ENCODE results near the gene HSD11B2.

The HSD11B2 gene

GRCh38 chr16:67430977-67431774 lies at the start of gene HSD11B2:
HSD11B2 (plus strand) TSS chr16:67431121; CDS start chr16:67431249, 128 bp downstream.
- no peaks in the 10 kb centered on the region for H4K20me1 ChIP-seq (ENCODE audit: insufficient read depth, low read length)
- no peak within 1 kb of the TSS for H2AFZ ChIP-seq (ENCODE audit: low read length)
- H3K9me2 ChIP-seq (ENCODE audit: low read depth, low read length) = no peaks in the 10 kb centered on the region
- peaks cover 8% of the 10 kb centered on the region; the same call in 1 of the 2 replicates for H3K27me3 ChIP-seq (ENCODE audit: insufficient read depth, low read length)
- H3K4me2 ChIP-seq (ENCODE audit: low read length) = peak within 1 kb of the TSS; percentile 76
- no peaks in the 10 kb centered on the region for H3K9me3 ChIP-seq (ENCODE audit: low read length)
- no peaks in the 10 kb centered on the region for H3F3A ChIP-seq (ENCODE audit: insufficient read depth, low read length)
- peak within 1 kb of the TSS; percentile 56 for H3K4me3 ChIP-seq (ENCODE audit: low read depth, low read length, poor library complexity, severe bottlenecking)
- no peaks in the 10 kb centered on the region for H3K79me2 ChIP-seq (ENCODE audit: insufficient read depth, low read length)
- H3K9ac ChIP-seq (ENCODE audit: low read length) = no peak within 1 kb of the TSS
- peaks cover 5% of the 10 kb centered on the region for H3K4me1 ChIP-seq (ENCODE audit: insufficient read depth, low read length, severe bottlenecking)
- TF ChIP-seq EZH2 (IDR thresholded peaks at IDR 0.05; ENCODE audit: borderline replicate concordance, low read length) = no peak
- H3K36me3 ChIP-seq (ENCODE audit: insufficient read depth, low read length) = peaks cover 8% of the 10 kb centered on the region; the same call in 1 of the 2 replicates
- no peak within 1 kb of the TSS for H3K27ac ChIP-seq (ENCODE audit: low read depth, low read length, poor library complexity, severe bottlenecking)

GRCh38 chr16:67383284-67383683 lies 47.6 kb upstream of the HSD11B2 start:
- no peaks in the 10 kb centered on the region for H3K9me2 ChIP-seq (ENCODE audit: low read depth, low read length)
- no peaks in the 10 kb centered on the region for H3K27me3 ChIP-seq (ENCODE audit: insufficient read depth, low read length)
- H2AFZ ChIP-seq (ENCODE audit: low read length) = no peak overlapping the region
- H3K4me3 ChIP-seq (ENCODE audit: low read depth, low read length, poor library complexity, severe bottlenecking) = no peak overlapping the region
- no peaks in the 10 kb centered on the region for H4K20me1 ChIP-seq (ENCODE audit: insufficient read depth, low read length)
- H3K9me3 ChIP-seq (ENCODE audit: low read length) = no peaks in the 10 kb centered on the region
- TF ChIP-seq EZH2 (IDR thresholded peaks at IDR 0.05; ENCODE audit: borderline replicate concordance, low read length) = no peak
- TF ChIP-seq CTCF (IDR thresholded peaks at IDR 0.05; ENCODE audit: low read length) = no peak
- H3K4me2 ChIP-seq (ENCODE audit: low read length) = no peak overlapping the region
- no peaks in the 10 kb centered on the region for H3K36me3 ChIP-seq (ENCODE audit: insufficient read depth, low read length)
- H3K4me1 ChIP-seq (ENCODE audit: insufficient read depth, low read length, severe bottlenecking) = no peaks in the 10 kb centered on the region
- no peak overlapping the region for H3K27ac ChIP-seq (ENCODE audit: low read depth, low read length, poor library complexity, severe bottlenecking)
- no peaks in the 10 kb centered on the region for H3F3A ChIP-seq (ENCODE audit: insufficient read depth, low read length)
- no peak overlapping the region for H3K9ac ChIP-seq (ENCODE audit: low read length)
- no peaks in the 10 kb centered on the region for H3K79me2 ChIP-seq (ENCODE audit: insufficient read depth, low read length)

- Histone ChIP-seq H3K79me2 (ENCODE audit: insufficient read depth, low read length) (no peaks in the 10 kb centered on the region), H4K20me1 (ENCODE audit: insufficient read depth, low read length) (no peaks in the 10 kb centered on the region), H3K4me2 (ENCODE audit: low read length) (no peak overlapping the region), H3K9ac (ENCODE audit: low read length) (no peak overlapping the region), H3K36me3 (ENCODE audit: insufficient read depth, low read length) (no peaks in the 10 kb centered on the region), H3K4me1 (ENCODE audit: insufficient read depth, low read length, severe bottlenecking) (no peaks in the 10 kb centered on the region), H3K9me3 (ENCODE audit: low read length) (no peaks in the 10 kb centered on the region), H2AFZ (ENCODE audit: low read length) (no peak overlapping the region), H3K27me3 (ENCODE audit: insufficient read depth, low read length) (no peaks in the 10 kb centered on the region), H3K4me3 (ENCODE audit: low read depth, low read length, poor library complexity, severe bottlenecking) (no peak overlapping the region), H3K27ac (ENCODE audit: low read depth, low read length, poor library complexity, severe bottlenecking) (no peak overlapping the region), H3K9me2 (ENCODE audit: low read depth, low read length) (no peaks in the 10 kb centered on the region), H3F3A (ENCODE audit: insufficient read depth, low read length) (no peaks in the 10 kb centered on the region)
- TF ChIP-seq EZH2 (IDR thresholded peaks at IDR 0.05; ENCODE audit: borderline replicate concordance, low read length) = no peak
Observed at GRCh38 chr16:67384778-67385510, 46.0 kb upstream of the HSD11B2 start.

- H3K36me3 ChIP-seq (ENCODE audit: insufficient read depth, low read length) = no peaks in the 10 kb centered on the region
- H2AFZ ChIP-seq (ENCODE audit: low read length) = no peak overlapping the region
- no peaks in the 10 kb centered on the region for H3K79me2 ChIP-seq (ENCODE audit: insufficient read depth, low read length)
- H3K27me3 ChIP-seq (ENCODE audit: insufficient read depth, low read length) = no peaks in the 10 kb centered on the region
- no peak overlapping the region for H3K9ac ChIP-seq (ENCODE audit: low read length)
- no peaks in the 10 kb centered on the region for H3K9me2 ChIP-seq (ENCODE audit: low read depth, low read length)
- H3K9me3 ChIP-seq (ENCODE audit: low read length) = no peaks in the 10 kb centered on the region
- no peaks in the 10 kb centered on the region for H3F3A ChIP-seq (ENCODE audit: insufficient read depth, low read length)
- H4K20me1 ChIP-seq (ENCODE audit: insufficient read depth, low read length) = no peaks in the 10 kb centered on the region
- no peak overlapping the region for H3K4me2 ChIP-seq (ENCODE audit: low read length)
- H3K4me1 ChIP-seq (ENCODE audit: insufficient read depth, low read length, severe bottlenecking) = no peaks in the 10 kb centered on the region
- TF ChIP-seq EZH2 (IDR thresholded peaks at IDR 0.05; ENCODE audit: borderline replicate concordance, low read length) (no peak), CTCF (IDR thresholded peaks at IDR 0.05; ENCODE audit: low read length) (no peak)
- no peak overlapping the region for H3K27ac ChIP-seq (ENCODE audit: low read depth, low read length, poor library complexity, severe bottlenecking)
- no peak overlapping the region for H3K4me3 ChIP-seq (ENCODE audit: low read depth, low read length, poor library complexity, severe bottlenecking)
Observed at GRCh38 chr16:67386861-67387455, 44.0 kb upstream of the HSD11B2 start.
